ENCODE results near the gene POT1. TPM values are rescaled to one million over a fixed set of nuclear protein-coding genes. Genes with fewer than 3 reads are reported as not detected.

Gene POT1
- total RNA-seq, 1 donor from 2014 or later: 26.2 TPM

GRCh38 chr7:124811341-124811740 is 118.3 kb downstream of the POT1 start:
- intact Hi-C loops (cut with micrococcal nuclease): no loop called here

- intact Hi-C loops (cut with micrococcal nuclease): no loop called here
Observed at GRCh38 chr7:124810605-124811004, 119.0 kb downstream of the POT1 start.

- intact Hi-C loops (cut with micrococcal nuclease): no loop called here
Observed at GRCh38 chr7:124808206-124808605, 121.4 kb downstream of the POT1 start.

- intact Hi-C loops (cut with micrococcal nuclease): no loop called here
Observed at GRCh38 chr7:124801330-124801895, 128.2 kb downstream of the POT1 start.

- intact Hi-C loops (cut with micrococcal nuclease): no loop called here
Observed at GRCh38 chr7:124800386-124800785, 129.2 kb downstream of the POT1 start.

- intact Hi-C loops (cut with micrococcal nuclease): no loop called here
Observed at GRCh38 chr7:124799448-124799847, 130.2 kb downstream of the POT1 start.

GRCh38 chr7:124796771-124797170 is 132.9 kb downstream of the POT1 start:
- intact Hi-C loops (cut with micrococcal nuclease): no loop called here

- intact Hi-C loops (cut with micrococcal nuclease): no loop called here
Observed at GRCh38 chr7:124792696-124793095, 136.9 kb downstream of the POT1 start.

- intact Hi-C loops (cut with micrococcal nuclease): no loop called here
Observed at GRCh38 chr7:124792002-124792401, 137.6 kb downstream of the POT1 start.

- intact Hi-C loops (cut with micrococcal nuclease): no loop called here
Observed at GRCh38 chr7:124791426-124791825, 138.2 kb downstream of the POT1 start.

- intact Hi-C loops (cut with micrococcal nuclease): no loop called here
Observed at GRCh38 chr7:124790645-124791044, 139.0 kb downstream of the POT1 start.

GRCh38 chr7:124785994-124786393 is 143.6 kb downstream of the POT1 start:
- intact Hi-C loops (cut with micrococcal nuclease): loop anchor here (1.0 kb wide), 1 partner anchor 633 kb away; no protein-coding TSS in a partner anchor

GRCh38 chr7:124784879-124785818 is 144.5 kb downstream of the POT1 start:
- intact Hi-C loops (cut with micrococcal nuclease): loop anchor here (1.0 kb wide), 1 partner anchor 632 kb away; no protein-coding TSS in a partner anchor

GRCh38 chr7:124783271-124783670 is 146.4 kb downstream of the POT1 start:
- intact Hi-C loops (cut with micrococcal nuclease): no loop called here

- intact Hi-C loops (cut with micrococcal nuclease): no loop called here
Observed at GRCh38 chr7:124781907-124782734, 147.5 kb downstream of the POT1 start.

- intact Hi-C loops (cut with micrococcal nuclease): no loop called here
Observed at GRCh38 chr7:124781418-124781817, 148.2 kb downstream of the POT1 start.

- intact Hi-C loops (cut with micrococcal nuclease): no loop called here
Observed at GRCh38 chr7:124780608-124781007, 149.0 kb downstream of the POT1 start.

- intact Hi-C loops (cut with micrococcal nuclease): no loop called here
Observed at GRCh38 chr7:124780056-124780455, 149.6 kb downstream of the POT1 start.

- intact Hi-C loops (cut with micrococcal nuclease): loop anchor here (2.0 kb wide), 1 partner anchor 23 kb away; no protein-coding TSS in a partner anchor
Observed at GRCh38 chr7:124779620-124780019, 150.0 kb downstream of the POT1 start.

GRCh38 chr7:124779194-124779593 is 150.4 kb downstream of the POT1 start:
- intact Hi-C loops (cut with micrococcal nuclease): loop anchor here (2.0 kb wide), 1 partner anchor 22 kb away; no protein-coding TSS in a partner anchor

GRCh38 chr7:124777268-124777667 is 152.4 kb downstream of the POT1 start:
- intact Hi-C loops (cut with micrococcal nuclease): no loop called here

GRCh38 chr7:124776153-124776552 is 153.5 kb downstream of the POT1 start:
- intact Hi-C loops (cut with micrococcal nuclease): no loop called here
